Progenitor cell of endocrine pancreas (in vitro differentiated cells): ENCODE measurements around the gene ABI3BP. TPM values are rescaled to one million over a fixed set of nuclear protein-coding genes. Genes with fewer than 3 reads are reported as not detected.

ENCODE experiments used
- DNase-seq: peaks from one replicate; pipeline ENCODE4 v3.0.0; 2021; ENCODE audit warnings: low spot score; ENCODE audit not compliant: unreplicated experiment
- H3K27ac Mint-ChIP-seq: 2 replicates; pipeline ENCODE4 v1.8.0; 2021; ENCODE audit warnings: mild to moderate bottlenecking, moderate library complexity, mixed read lengths
- H3K27me3 Mint-ChIP-seq: 2 replicates; pipeline ENCODE4 v1.8.0; 2021; ENCODE audit warnings: mixed read lengths
- H3K36me3 Mint-ChIP-seq: 2 replicates; pipeline ENCODE4 v1.8.0; 2022; ENCODE audit warnings: mixed read lengths; ENCODE audit not compliant: insufficient read depth
- H3K4me1 Mint-ChIP-seq: 2 replicates; pipeline ENCODE4 v1.8.0; 2021; ENCODE audit warnings: low read depth, mixed read lengths
- H3K4me3 Mint-ChIP-seq: 2 replicates; pipeline ENCODE4 v1.8.0; 2021; ENCODE audit warnings: low read depth, mild to moderate bottlenecking, moderate library complexity, mixed read lengths
- H3K9me3 Mint-ChIP-seq: 2 replicates; pipeline ENCODE4 v1.8.0; 2021; ENCODE audit warnings: low read depth, mixed read lengths
- CTCF ChIP-seq: fragments of 200-600 bp; sonication (generic); IDR thresholded peaks from one replicate; pipeline ENCODE4 v1.5.0; 2021; ENCODE audit warnings: antibody characterized with exemption, mild to moderate bottlenecking; ENCODE audit not compliant: unreplicated experiment
- total RNA-seq: library from RNA; stranded (reverse); gene quantifications from 2 replicates; pipeline ENCODE4 v1.2.1, GENCODE V29; 2021

ABI3BP gene
- total RNA-seq, 1 donor from 2014 or later = not detected

GRCh38 chr3:100999160-100999559, 5.9 kb upstream of the ABI3BP start:
- H3K9me3 Mint-ChIP-seq = peaks cover 9% of the 10 kb centered on the region

DNA sequence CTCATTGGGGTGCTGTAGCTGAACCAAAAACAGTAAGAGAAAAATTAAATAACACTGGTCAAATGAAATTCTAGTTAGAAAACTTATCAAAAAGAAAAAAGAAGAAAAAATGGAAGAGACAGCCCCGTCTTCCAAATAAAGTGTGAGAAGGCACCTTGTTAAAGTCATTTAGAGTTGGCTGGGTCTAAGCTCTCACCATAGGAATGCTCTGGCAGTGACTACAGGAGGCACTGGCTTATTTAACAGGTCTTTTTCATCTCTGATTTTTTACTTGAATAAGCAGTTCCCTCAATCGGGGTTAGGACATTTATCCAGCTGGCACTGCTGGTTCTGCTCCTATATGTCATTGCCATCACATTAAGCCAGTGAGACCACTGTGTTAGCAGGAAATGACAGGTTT, 1.6 kb upstream of the ABI3BP start:
- Mint-ChIP-seq H3K36me3 (no peaks in the 10 kb centered on the region), H3K4me1 (peaks cover 2% of the 10 kb centered on the region), H3K9me3 (no peaks in the 10 kb centered on the region), H3K4me3 (no peak overlapping the region), H3K27me3 (no peaks in the 10 kb centered on the region), H3K27ac (no peak overlapping the region)
- DNase-seq = no peak
- TF ChIP-seq CTCF = no peak

More at GRCh38 chr3:100999160-100999559, 5.9 kb upstream of the ABI3BP start:
- DNase-seq = no peak
- H3K36me3 Mint-ChIP-seq = no peaks in the 10 kb centered on the region
- H3K27ac Mint-ChIP-seq = no peak overlapping the region
- H3K27me3 Mint-ChIP-seq = no peaks in the 10 kb centered on the region
- H3K4me3 Mint-ChIP-seq = no peak overlapping the region
- no peaks in the 10 kb centered on the region for H3K4me1 Mint-ChIP-seq
- no peak for TF ChIP-seq CTCF

- no peaks in the 10 kb centered on the region for H3K27me3 Mint-ChIP-seq
- no peak overlapping the region for H3K4me3 Mint-ChIP-seq
- peaks cover 2% of the 10 kb centered on the region for H3K4me1 Mint-ChIP-seq
- TF ChIP-seq CTCF = no peak
- DNase-seq = no peak
- H3K36me3 Mint-ChIP-seq = no peaks in the 10 kb centered on the region
- H3K9me3 Mint-ChIP-seq = no peaks in the 10 kb centered on the region
- H3K27ac Mint-ChIP-seq = no peak overlapping the region
Measured at GRCh38 chr3:100994187-100994586, 966 bp upstream of the ABI3BP start.

DNA sequence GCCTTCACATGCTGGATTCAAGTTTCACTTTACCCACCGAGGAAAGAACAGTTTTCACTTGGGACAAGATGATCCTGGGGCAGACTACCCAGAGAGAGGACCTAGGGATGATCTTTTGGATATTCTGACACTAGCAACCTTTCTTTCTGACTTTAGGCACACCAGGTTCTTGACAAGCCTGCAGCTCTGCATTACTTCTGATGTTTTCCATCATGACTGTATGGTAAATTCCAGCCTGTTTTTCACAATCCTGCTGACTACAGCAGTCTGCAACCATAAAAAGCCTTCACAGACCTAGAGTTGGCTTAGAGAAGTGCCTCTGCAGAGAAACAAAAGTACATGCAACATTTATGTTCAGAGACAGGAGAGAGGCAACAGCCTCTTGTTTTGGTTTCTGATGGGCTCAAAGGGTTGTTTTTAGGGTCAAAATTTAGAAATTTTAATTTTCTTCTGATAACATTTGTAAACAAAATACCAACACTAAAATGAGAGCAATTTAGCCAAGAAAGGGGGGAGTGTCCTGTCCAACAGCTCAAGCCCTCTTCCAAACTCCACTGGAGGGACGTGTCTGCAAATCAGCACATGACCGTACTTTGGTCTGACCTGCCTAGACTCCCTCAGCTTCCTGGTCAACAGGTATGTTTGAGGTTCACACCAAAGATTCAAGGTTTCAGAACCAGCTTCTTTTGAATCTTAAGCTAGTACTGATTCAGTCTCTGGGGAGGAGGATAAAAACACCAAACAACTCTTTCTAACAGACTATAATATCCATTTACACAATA, 799 bp downstream of the ABI3BP start:
- H3K27ac Mint-ChIP-seq = no peak overlapping the region
- H3K9me3 Mint-ChIP-seq = no peaks in the 10 kb centered on the region
- H3K4me3 Mint-ChIP-seq = no peak overlapping the region

DNA sequence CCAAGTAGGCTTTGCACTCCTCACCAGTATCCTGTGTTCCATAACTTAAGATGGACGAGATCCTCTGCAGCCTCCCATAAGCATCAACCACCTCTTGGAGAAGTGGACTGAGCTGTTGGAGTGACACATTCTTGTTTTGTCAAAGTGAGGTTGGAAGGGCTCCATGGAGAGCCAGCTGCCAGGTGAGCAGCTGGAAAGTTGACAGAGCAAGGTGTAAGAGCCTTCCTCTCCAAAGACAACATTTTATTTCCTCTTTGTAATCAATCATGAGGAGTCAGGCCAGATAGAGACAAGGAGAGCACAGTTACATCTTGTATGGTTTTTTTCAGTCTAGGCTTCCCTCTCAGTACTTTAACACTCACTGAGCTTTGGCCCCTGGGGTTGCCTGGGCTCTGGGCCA, 5.1 kb downstream of the ABI3BP start:
- Mint-ChIP-seq H3K4me1 (no peaks in the 10 kb centered on the region), H3K36me3 (no peaks in the 10 kb centered on the region), H3K9me3 (no peaks in the 10 kb centered on the region), H3K4me3 (no peak overlapping the region), H3K27ac (no peak overlapping the region), H3K27me3 (no peaks in the 10 kb centered on the region)
- no peak for DNase-seq
- no peak for TF ChIP-seq CTCF

More for the DNA sequence above, 799 bp downstream of the ABI3BP start:
- Mint-ChIP-seq H3K36me3 (no peaks in the 10 kb centered on the region), H3K27me3 (no peaks in the 10 kb centered on the region), H3K4me1 (peaks cover 2% of the 10 kb centered on the region)
- TF ChIP-seq CTCF = no peak
- DNase-seq = no peak
